ENCODE data around the gene CD55. TPM values are rescaled to one million over a fixed set of nuclear protein-coding genes. Genes with fewer than 3 reads are reported as not detected.

Gene CD55
- polyA plus RNA-seq, 1 of the 3 experiments (the other 2 are of a cell fraction) = 10.4 TPM

DNA sequence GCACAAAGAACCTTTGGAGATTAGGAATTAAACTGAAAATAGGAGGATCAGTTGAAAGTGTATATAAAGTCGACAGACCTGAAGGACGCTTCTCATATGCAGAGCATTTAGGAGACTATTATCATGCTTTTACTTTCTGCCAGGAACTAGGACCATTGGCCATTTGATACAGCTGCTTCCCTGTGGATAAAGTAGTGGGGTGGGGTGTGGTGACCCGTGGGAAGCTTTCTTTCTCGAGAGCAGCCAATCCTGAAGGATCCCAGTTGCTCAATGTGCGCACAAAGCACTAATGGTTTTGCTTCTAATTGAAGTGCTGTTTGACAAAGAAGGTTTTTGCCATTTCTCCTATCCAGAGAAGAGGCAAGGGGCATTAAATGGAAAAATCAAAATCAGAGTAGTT lies 14.9 kb upstream of the CD55 start (continued):
- TF ChIP-seq FOSL2 (IDR thresholded peaks at IDR 0.05; ENCODE audit: borderline replicate concordance, low read depth) (no peak), POLR2AphosphoS5 (IDR thresholded peaks at IDR 0.05; ENCODE audit: low read depth, low read length) (no peak), FOXJ3 (CRISPR knock-in tag; IDR thresholded peaks at IDR 0.05) (no peak)
- TF ChIP-seq, protein P1, sequence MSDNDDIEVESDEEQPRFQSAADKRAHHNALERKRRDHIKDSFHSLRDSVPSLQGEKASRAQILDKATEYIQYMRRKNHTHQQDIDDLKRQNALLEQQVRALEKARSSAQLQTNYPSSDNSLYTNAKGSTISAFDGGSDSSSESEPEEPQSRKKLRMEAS (IDR thresholded peaks at IDR 0.05; ENCODE audit: low read depth) = no peak
- TF ChIP-seq, protein P2, sequence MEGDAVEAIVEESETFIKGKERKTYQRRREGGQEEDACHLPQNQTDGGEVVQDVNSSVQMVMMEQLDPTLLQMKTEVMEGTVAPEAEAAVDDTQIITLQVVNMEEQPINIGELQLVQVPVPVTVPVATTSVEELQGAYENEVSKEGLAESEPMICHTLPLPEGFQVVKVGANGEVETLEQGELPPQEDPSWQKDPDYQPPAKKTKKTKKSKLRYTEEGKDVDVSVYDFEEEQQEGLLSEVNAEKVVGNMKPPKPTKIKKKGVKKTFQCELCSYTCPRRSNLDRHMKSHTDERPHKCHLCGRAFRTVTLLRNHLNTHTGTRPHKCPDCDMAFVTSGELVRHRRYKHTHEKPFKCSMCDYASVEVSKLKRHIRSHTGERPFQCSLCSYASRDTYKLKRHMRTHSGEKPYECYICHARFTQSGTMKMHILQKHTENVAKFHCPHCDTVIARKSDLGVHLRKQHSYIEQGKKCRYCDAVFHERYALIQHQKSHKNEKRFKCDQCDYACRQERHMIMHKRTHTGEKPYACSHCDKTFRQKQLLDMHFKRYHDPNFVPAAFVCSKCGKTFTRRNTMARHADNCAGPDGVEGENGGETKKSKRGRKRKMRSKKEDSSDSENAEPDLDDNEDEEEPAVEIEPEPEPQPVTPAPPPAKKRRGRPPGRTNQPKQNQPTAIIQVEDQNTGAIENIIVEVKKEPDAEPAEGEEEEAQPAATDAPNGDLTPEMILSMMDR (IDR thresholded peaks at IDR 0.05) = no peak
- TF ChIP-seq, protein P3, sequence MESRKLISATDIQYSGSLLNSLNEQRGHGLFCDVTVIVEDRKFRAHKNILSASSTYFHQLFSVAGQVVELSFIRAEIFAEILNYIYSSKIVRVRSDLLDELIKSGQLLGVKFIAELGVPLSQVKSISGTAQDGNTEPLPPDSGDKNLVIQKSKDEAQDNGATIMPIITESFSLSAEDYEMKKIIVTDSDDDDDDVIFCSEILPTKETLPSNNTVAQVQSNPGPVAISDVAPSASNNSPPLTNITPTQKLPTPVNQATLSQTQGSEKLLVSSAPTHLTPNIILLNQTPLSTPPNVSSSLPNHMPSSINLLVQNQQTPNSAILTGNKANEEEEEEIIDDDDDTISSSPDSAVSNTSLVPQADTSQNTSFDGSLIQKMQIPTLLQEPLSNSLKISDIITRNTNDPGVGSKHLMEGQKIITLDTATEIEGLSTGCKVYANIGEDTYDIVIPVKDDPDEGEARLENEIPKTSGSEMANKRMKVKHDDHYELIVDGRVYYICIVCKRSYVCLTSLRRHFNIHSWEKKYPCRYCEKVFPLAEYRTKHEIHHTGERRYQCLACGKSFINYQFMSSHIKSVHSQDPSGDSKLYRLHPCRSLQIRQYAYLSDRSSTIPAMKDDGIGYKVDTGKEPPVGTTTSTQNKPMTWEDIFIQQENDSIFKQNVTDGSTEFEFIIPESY (IDR thresholded peaks at IDR 0.05; ENCODE audit: borderline replicate concordance, low read depth) = no peak

DNA sequence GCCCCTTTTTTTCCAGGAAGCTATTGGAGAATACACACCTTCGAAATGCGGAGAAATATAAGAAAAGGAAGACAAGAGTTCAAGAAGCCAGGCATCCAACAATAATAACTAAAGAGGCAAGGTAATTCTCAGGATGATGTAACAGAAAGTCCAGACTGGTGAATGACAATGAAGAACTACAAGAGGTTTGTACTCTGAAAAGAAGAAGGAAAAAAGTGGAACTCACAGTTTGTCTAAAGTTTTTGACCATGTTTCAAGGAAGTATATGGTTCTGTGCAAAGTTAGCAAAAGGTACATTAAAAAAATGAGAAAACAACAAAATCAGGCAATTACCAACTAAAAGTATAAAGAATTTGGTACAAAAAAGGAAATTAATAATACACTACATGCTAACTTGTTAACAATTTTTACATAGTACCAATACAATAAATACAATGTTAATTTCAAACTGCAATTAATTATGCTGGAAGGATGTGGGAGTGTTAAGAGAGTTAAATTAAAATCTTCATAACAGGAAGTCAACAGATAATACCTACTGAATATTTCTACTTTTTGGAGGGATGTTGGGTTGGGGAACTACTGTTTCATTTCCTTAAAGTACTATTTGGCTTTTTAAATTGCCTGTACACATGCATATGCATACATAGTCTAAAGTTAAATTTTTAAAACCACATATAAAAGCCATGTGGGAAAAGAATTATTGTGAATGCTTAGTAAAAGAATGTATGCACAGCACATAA lies 12.9 kb upstream of the CD55 start:
- H4K20me1 ChIP-seq (ENCODE audit: insufficient read depth) = no peaks in the 10 kb centered on the region
- no peaks in the 10 kb centered on the region for H3K36me3 ChIP-seq (replicated peaks in 1 of 2; ENCODE audit: control insufficient read depth in 1 of 2, insufficient read depth in 2 of 2, low read length in 1 of 2)
- no peak overlapping the region for H3K4me2 ChIP-seq
- 42% methylated on average over 2 of the region's 2 CpGs for WGBS (ENCODE audit: low lambda C conversion rate)
- H3K27me3 ChIP-seq (ENCODE audit: insufficient read depth) = peaks cover 10% of the 10 kb centered on the region; the same call in 1 of the 2 replicates
- DNase-seq = no peak
- no peak for TF ChIP-seq YY1 (IDR thresholded peaks at IDR 0.05; ENCODE audit: low read depth)
- no peak for TF ChIP-seq RAD21 (IDR thresholded peaks at IDR 0.05; ENCODE audit: low read length)
- no peak for TF ChIP-seq SMC3 (IDR thresholded peaks at IDR 0.05; ENCODE audit: low read depth, low read length)
- no peak for TF ChIP-seq NFIC (IDR thresholded peaks at IDR 0.05; ENCODE audit: borderline replicate concordance)
- TF ChIP-seq SIN3A (IDR thresholded peaks at IDR 0.05; ENCODE audit: borderline replicate concordance, low read depth, low read length) = no peak
- no peak for TF ChIP-seq TEAD4 (IDR thresholded peaks at IDR 0.05; ENCODE audit: borderline replicate concordance, insufficient read depth)
- TF ChIP-seq ELF1 (IDR thresholded peaks at IDR 0.05) = no peak
- TF ChIP-seq RXRA (IDR thresholded peaks at IDR 0.05; ENCODE audit: borderline replicate concordance, low read depth) = no peak
- no peak for TF ChIP-seq RCOR1 (IDR thresholded peaks at IDR 0.05; ENCODE audit: low read length)
- no peak for TF ChIP-seq JUND (IDR thresholded peaks at IDR 0.05)
- no peak for TF ChIP-seq TAF1 (IDR thresholded peaks at IDR 0.05; ENCODE audit: borderline replicate concordance, low read depth, low read length)
- TF ChIP-seq TCF12 (IDR thresholded peaks at IDR 0.05) = no peak
- no peak for TF ChIP-seq GABPA (IDR thresholded peaks at IDR 0.05; ENCODE audit: low read depth)
- TF ChIP-seq, protein P2 (IDR thresholded peaks at IDR 0.05) = no peak
- TF ChIP-seq POLR2AphosphoS5 (IDR thresholded peaks at IDR 0.05; ENCODE audit: low read depth, low read length) = no peak
- TF ChIP-seq, protein P4, sequence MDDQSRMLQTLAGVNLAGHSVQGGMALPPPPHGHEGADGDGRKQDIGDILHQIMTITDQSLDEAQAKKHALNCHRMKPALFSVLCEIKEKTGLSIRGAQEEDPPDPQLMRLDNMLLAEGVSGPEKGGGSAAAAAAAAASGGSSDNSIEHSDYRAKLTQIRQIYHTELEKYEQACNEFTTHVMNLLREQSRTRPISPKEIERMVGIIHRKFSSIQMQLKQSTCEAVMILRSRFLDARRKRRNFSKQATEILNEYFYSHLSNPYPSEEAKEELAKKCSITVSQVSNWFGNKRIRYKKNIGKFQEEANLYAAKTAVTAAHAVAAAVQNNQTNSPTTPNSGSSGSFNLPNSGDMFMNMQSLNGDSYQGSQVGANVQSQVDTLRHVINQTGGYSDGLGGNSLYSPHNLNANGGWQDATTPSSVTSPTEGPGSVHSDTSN (IDR thresholded peaks at IDR 0.05) = no peak
- TF ChIP-seq, protein P5, sequence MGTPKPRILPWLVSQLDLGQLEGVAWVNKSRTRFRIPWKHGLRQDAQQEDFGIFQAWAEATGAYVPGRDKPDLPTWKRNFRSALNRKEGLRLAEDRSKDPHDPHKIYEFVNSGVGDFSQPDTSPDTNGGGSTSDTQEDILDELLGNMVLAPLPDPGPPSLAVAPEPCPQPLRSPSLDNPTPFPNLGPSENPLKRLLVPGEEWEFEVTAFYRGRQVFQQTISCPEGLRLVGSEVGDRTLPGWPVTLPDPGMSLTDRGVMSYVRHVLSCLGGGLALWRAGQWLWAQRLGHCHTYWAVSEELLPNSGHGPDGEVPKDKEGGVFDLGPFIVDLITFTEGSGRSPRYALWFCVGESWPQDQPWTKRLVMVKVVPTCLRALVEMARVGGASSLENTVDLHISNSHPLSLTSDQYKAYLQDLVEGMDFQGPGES (IDR thresholded peaks at IDR 0.05; ENCODE audit: low read depth, low read length) = no peak
- TF ChIP-seq GATA2 (CRISPR knock-in tag; IDR thresholded peaks at IDR 0.05) = no peak
- no peak for TF ChIP-seq CHD2 (IDR thresholded peaks at IDR 0.05; ENCODE audit: low read length, partially characterized antibody)
- H3F3A ChIP-seq (replicated peaks; ENCODE audit: insufficient read depth) = peaks cover 8% of the 10 kb centered on the region
- H3K27ac ChIP-seq (ENCODE audit: low read depth in 2 of 2, low read length in 1 of 2) = peak overlapping the region in 1 of 2 experiments; percentile 90; a peak in 2 of 4 replicates
- H3K4me1 ChIP-seq (ENCODE audit: control insufficient read depth in 1 of 2, insufficient read depth in 2 of 2, low read depth in 1 of 2, low read length in 1 of 2) = peaks cover 5 to 7% of the 10 kb centered on the region in 2 experiments; a peak in 2 of 4 replicates
- no peak overlapping the region for H3K9ac ChIP-seq
- ChIA-PET POLR2A (no interaction called here), CTCF (no interaction called here)
- no peaks in the 10 kb centered on the region for H3K9me2 ChIP-seq
- H3K9me3 ChIP-seq = no peaks in the 10 kb centered on the region
- peak overlapping the region; percentile 43; the same call in 1 of the 2 replicates for H2AFZ ChIP-seq (ENCODE audit: low read depth)
- no peak overlapping the region for H3K4me3 ChIP-seq (ENCODE audit: low read depth in 2 of 2, low read length in 1 of 2)
- no peaks in the 10 kb centered on the region for H3K79me2 ChIP-seq (ENCODE audit: insufficient read depth)
